ENCODE measurements around the gene ZNF512B. TPM values are rescaled to one million over a fixed set of nuclear protein-coding genes. Genes with fewer than 3 reads are reported as not detected.
A peak's percentile ranks its signal among the peaks of the same experiment; 100 is the strongest.
"Not testable (repeated sequence)": the region's sequence is repeated elsewhere in the genome, so short reads cannot be mapped to it uniquely, and the experiment has no call there.

ZNF512B gene
- 10 to 100 TPM; 23.7 to 26.8 TPM for total RNA-seq
- polyA plus RNA-seq (2013, experiment 1 of 2): 14.3 TPM
- 11.6 TPM for polyA plus RNA-seq (2013, experiment 2 of 2)
- long read RNA-seq, experiment 1, partial matches to known transcripts: 0 of 6 reads
- long read RNA-seq, experiment 1, other reads (novel, unspliced or antisense): 6 of 6 reads
- long read RNA-seq, experiment 2, full-length matches to known transcripts: 1 of 17 reads
- long read RNA-seq, experiment 2, partial matches to known transcripts: 12 of 17 reads
- long read RNA-seq, experiment 2, other reads (novel, unspliced or antisense): 4 of 17 reads
- long read RNA-seq, experiment 3, full-length matches to known transcripts: 3 of 9 reads
- long read RNA-seq, experiment 3, partial matches to known transcripts: 4 of 9 reads
- long read RNA-seq, experiment 3, other reads (novel, unspliced or antisense): 2 of 9 reads
- long read RNA-seq, experiment 4, partial matches to known transcripts: 0 of 2 reads
- long read RNA-seq, experiment 4, other reads (novel, unspliced or antisense): 2 of 2 reads

DNA sequence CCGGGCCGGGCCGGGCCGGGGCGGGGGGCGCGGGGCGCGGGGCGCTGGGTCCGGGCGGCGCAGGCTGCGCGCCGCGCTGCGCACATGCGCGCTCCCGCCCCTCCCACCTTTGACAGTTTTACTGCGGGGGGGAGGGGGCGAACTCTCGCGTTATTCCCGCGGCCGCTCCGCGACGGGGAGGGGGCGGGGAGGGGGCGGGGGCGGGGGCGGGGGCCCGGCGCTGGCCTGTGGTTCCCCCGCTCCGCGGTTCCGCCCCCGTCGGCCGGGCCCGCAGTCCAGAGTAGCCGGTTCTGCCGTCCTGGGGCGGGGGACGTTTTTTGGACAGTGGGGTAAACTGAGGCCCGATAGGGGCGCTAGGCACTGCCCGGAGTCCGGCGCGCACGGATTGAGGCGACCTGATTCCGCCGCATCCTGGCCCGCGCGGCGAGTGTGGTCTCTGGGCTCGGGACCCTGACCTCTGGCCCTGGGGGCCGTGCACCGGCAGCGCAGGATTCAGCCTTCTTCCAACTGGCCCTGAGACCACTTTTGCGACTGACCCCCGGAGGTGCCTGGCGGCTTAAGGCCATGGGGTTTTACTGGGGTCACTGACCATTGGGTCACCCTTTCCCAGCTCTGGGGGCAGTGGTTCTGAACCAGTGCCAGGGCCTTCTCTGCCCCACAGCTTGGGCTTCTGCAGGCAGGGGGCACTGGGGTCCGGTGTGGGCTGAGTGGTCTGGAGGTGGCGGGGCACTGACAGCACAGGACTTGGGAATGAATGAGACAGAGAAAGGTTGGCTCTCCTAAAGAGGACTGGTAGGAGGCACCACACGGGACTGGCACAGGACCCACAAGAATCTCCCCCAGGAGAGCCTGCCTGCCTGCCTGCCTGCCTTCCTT lies at the start of gene ZNF512B:
ZNF512B (minus strand) TSS at position 93 of the 876 bp plus-strand sequence. CDS start 1,980 bp downstream, outside the sequence.
- peak within 1 kb of the TSS; percentile 57 for H3K9ac ChIP-seq (ENCODE audit: extremely low read depth, low read length, poor library complexity, severe bottlenecking)
- peak within 1 kb of the TSS; percentile 86 for H3K4me3 ChIP-seq (ENCODE audit: low read length)
- peaks cover 25% of the 10 kb centered on the region for H3K9me3 ChIP-seq (ENCODE audit: control insufficient read depth, low read length)
- peak; percentile 83 for DNase-seq
- Mint-ChIP-seq H3K4me1 (peaks cover 3% of the 10 kb centered on the region), H3K27ac (peak within 1 kb of the TSS; percentile 70), H3K9me3 (peaks cover 17% of the 10 kb centered on the region), H3K4me3 (peak within 1 kb of the TSS; percentile 70), H3K36me3 (ENCODE audit: low read depth) (peaks cover 29% of the 10 kb centered on the region), H3K27me3 (ENCODE audit: insufficient read depth) (peaks cover 21% of the 10 kb centered on the region)
- H3K27me3 ChIP-seq (ENCODE audit: control insufficient read depth, insufficient read depth, low read length, poor library complexity, severe bottlenecking): peaks cover 10% of the 10 kb centered on the region
- peaks cover 25% of the 10 kb centered on the region for H3K36me3 ChIP-seq (ENCODE audit: control insufficient read depth, insufficient read depth, low read length)
- 7 to 13% methylated on average over 23 to 45 of the region's 73 CpGs for WGBS, 2 experiments (ENCODE audit: insufficient coverage in 1 of 2, insufficient read length in 1 of 2)
- peaks cover 4% of the 10 kb centered on the region for H3K4me1 ChIP-seq (ENCODE audit: control insufficient read depth, insufficient read depth, low read length)
- no peak within 1 kb of the TSS for H3K27ac ChIP-seq (ENCODE audit: low read depth, low read length)
- TF ChIP-seq, protein P1, sequence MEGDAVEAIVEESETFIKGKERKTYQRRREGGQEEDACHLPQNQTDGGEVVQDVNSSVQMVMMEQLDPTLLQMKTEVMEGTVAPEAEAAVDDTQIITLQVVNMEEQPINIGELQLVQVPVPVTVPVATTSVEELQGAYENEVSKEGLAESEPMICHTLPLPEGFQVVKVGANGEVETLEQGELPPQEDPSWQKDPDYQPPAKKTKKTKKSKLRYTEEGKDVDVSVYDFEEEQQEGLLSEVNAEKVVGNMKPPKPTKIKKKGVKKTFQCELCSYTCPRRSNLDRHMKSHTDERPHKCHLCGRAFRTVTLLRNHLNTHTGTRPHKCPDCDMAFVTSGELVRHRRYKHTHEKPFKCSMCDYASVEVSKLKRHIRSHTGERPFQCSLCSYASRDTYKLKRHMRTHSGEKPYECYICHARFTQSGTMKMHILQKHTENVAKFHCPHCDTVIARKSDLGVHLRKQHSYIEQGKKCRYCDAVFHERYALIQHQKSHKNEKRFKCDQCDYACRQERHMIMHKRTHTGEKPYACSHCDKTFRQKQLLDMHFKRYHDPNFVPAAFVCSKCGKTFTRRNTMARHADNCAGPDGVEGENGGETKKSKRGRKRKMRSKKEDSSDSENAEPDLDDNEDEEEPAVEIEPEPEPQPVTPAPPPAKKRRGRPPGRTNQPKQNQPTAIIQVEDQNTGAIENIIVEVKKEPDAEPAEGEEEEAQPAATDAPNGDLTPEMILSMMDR (conservative IDR thresholded peaks at IDR 0.05): peak; percentile 39

GRCh38 chr20:64015635-64016034 lies 45.9 kb upstream of the ZNF512B start:
- H3K4me3 Mint-ChIP-seq: no peak overlapping the region
- DNase-seq: no peak
- no peak overlapping the region for H3K4me3 ChIP-seq (ENCODE audit: low read length)
- H3K9me3 Mint-ChIP-seq: no peaks in the 10 kb centered on the region
- 93 to 100% methylated on average over 1 to 2 of the region's 2 CpGs for WGBS, 2 experiments (ENCODE audit: insufficient coverage in 1 of 2, insufficient read length in 1 of 2)
- no peaks in the 10 kb centered on the region for H3K4me1 ChIP-seq (ENCODE audit: control insufficient read depth, insufficient read depth, low read length)
- no peaks in the 10 kb centered on the region for H3K27me3 Mint-ChIP-seq (ENCODE audit: insufficient read depth)
- H3K27ac ChIP-seq (ENCODE audit: low read depth, low read length): no peak overlapping the region
- H3K4me1 Mint-ChIP-seq: no peaks in the 10 kb centered on the region
- peaks cover 62% of the 10 kb centered on the region for H3K36me3 Mint-ChIP-seq (ENCODE audit: low read depth)
- H3K9me3 ChIP-seq (ENCODE audit: control insufficient read depth, low read length): peaks cover 7% of the 10 kb centered on the region
- no peaks in the 10 kb centered on the region for H3K27me3 ChIP-seq (ENCODE audit: control insufficient read depth, insufficient read depth, low read length, poor library complexity, severe bottlenecking)
- TF ChIP-seq, protein P1 (conservative IDR thresholded peaks at IDR 0.05): no peak
- peaks cover 65% of the 10 kb centered on the region for H3K36me3 ChIP-seq (ENCODE audit: control insufficient read depth, insufficient read depth, low read length)
- no peak overlapping the region for H3K9ac ChIP-seq (ENCODE audit: extremely low read depth, low read length, poor library complexity, severe bottlenecking)
- no peak overlapping the region for H3K27ac Mint-ChIP-seq

DNA sequence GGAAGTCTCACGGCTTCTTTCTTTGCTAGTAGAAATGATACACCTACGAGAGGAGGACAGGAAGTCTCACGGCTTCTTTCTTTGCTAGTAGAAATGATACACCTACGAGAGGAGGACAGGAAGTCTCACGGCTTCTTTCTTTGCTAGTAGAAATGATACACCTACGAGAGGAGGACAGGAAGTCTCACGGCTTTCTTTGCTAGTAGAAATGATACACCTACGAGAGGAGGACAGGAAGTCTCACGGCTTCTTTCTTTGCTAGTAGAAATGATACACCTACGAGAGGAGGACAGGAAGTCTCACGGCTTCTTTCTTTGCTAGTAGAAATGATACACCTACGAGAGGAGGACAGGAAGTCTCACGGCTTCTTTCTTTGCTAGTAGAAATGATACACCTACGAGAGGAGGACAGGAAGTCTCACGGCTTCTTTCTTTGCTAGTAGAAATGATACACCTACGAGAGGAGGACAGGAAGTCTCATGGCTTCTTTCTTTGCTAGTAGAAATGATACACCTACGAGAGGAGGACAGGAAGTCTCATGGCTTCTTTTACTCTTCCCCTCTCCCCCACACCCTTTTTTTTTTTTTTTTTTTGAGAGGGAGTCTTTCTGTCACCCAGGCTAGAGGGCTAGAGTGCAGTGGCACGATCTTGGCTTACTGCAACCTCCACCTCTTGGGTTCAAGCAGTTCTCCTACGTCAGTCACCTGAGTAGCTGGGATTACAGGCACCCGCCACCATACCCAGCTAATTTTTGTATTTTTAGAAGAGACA lies 42.8 kb upstream of the ZNF512B start:
- DNase-seq: not testable (repeated sequence)
- peaks cover 73% of the 10 kb centered on the region for H3K36me3 ChIP-seq (ENCODE audit: control insufficient read depth, insufficient read depth, low read length)

More for the DNA sequence above, 42.8 kb upstream of the ZNF512B start:
- H3K9me3 Mint-ChIP-seq: peaks cover 11% of the 10 kb centered on the region
- H3K27ac Mint-ChIP-seq; H3K4me1 ChIP-seq (ENCODE audit: control insufficient read depth, insufficient read depth, low read length); H3K4me1 Mint-ChIP-seq; H3K4me3 ChIP-seq (ENCODE audit: low read length); H3K27me3 ChIP-seq (ENCODE audit: control insufficient read depth, insufficient read depth, low read length, poor library complexity, severe bottlenecking); H3K27ac ChIP-seq (ENCODE audit: low read depth, low read length); H3K27me3 Mint-ChIP-seq (ENCODE audit: insufficient read depth); H3K9ac ChIP-seq (ENCODE audit: extremely low read depth, low read length, poor library complexity, severe bottlenecking); H3K4me3 Mint-ChIP-seq: not testable (repeated sequence)
- 95 to 100% methylated on average over 1 to 3 of the region's 20 CpGs for WGBS, 2 experiments (ENCODE audit: insufficient coverage in 1 of 2, insufficient read length in 1 of 2)
- H3K9me3 ChIP-seq (ENCODE audit: control insufficient read depth, low read length): peaks cover 21% of the 10 kb centered on the region
- H3K36me3 Mint-ChIP-seq (ENCODE audit: low read depth): peaks cover 70% of the 10 kb centered on the region

All from endodermal cell (in vitro differentiated cells).